ENCODE data around the gene SPATA20. TPM values are rescaled to one million over a fixed set of nuclear protein-coding genes. Genes with fewer than 3 reads are reported as not detected.

The SPATA20 gene
- total and polyA plus RNA-seq, 9 donors, result 43.5 to 81.2 (median 60.5) TPM

- intact Hi-C loops (cut with DNase I), result no loop called here
- Histone ChIP-seq H3K27me3 (no peaks in the 10 kb centered on the region), H3K36me3 (no peaks in the 10 kb centered on the region), H3K4me1 (ENCODE audit: insufficient read depth) (peaks cover 33% of the 10 kb centered on the region), H3K27ac (peak overlapping the region in 1 of 2 donors; percentile 49), H3K9me3 (no peaks in the 10 kb centered on the region), H3K4me3 (no peak overlapping the region)
- TF ChIP-seq POLR2A (IDR thresholded peaks at IDR 0.05) (no peak), EP300 (IDR thresholded peaks at IDR 0.05) (no peak), CTCF (IDR thresholded peaks at IDR 0.05) (no peak)
- peak; percentile 55 to 78 (median 68) for DNase-seq
- 8 to 13% (median 13%) methylated on average over 6 of the region's 6 CpGs for WGBS, 3 donors
These were observed 31.9 kb upstream of the SPATA20 start for GRCh38 chr17:50514936-50515702.

- H3K27me3 ChIP-seq, result no peaks in the 10 kb centered on the region
- 81 to 96% (median 93%) methylated on average over 4 of the region's 4 CpGs for WGBS, 3 donors
- H3K4me1 ChIP-seq (ENCODE audit: insufficient read depth), result peaks cover 28% of the 10 kb centered on the region
- H3K9me3 ChIP-seq, result no peaks in the 10 kb centered on the region
- H3K36me3 ChIP-seq, result no peaks in the 10 kb centered on the region
- H3K4me3 ChIP-seq, result no peak overlapping the region
- TF ChIP-seq POLR2A (IDR thresholded peaks at IDR 0.05) (no peak), EP300 (IDR thresholded peaks at IDR 0.05) (no peak), CTCF (IDR thresholded peaks at IDR 0.05) (no peak)
- H3K27ac ChIP-seq, result peak overlapping the region in 1 of 2 donors; percentile 40
- no peak for DNase-seq
- intact Hi-C loops (cut with DNase I), result no loop called here
These were observed 30.0 kb upstream of the SPATA20 start for GRCh38 chr17:50517011-50517410.

GRCh38 chr17:50517504-50518383 is 29.2 kb upstream of the SPATA20 start:
- Histone ChIP-seq H3K4me1 (ENCODE audit: insufficient read depth) (peaks cover 28% of the 10 kb centered on the region), H3K27me3 (no peaks in the 10 kb centered on the region), H3K4me3 (no peak overlapping the region), H3K36me3 (no peaks in the 10 kb centered on the region), H3K9me3 (no peaks in the 10 kb centered on the region), H3K27ac (peak overlapping the region; percentile 71 to 73)
- 86 to 89% (median 87%) methylated on average over 8 of the region's 8 CpGs for WGBS, 3 donors
- no peak for TF ChIP-seq EP300 (IDR thresholded peaks at IDR 0.05)
- DNase-seq, result no peak
- intact Hi-C loops (cut with DNase I), result no loop called here

- Histone ChIP-seq H3K27me3 (no peaks in the 10 kb centered on the region), H3K4me3 (no peak overlapping the region), H3K27ac (peak overlapping the region; percentile 71 to 73), H3K9me3 (no peaks in the 10 kb centered on the region), H3K4me1 (ENCODE audit: insufficient read depth) (peaks cover 25% of the 10 kb centered on the region), H3K36me3 (no peaks in the 10 kb centered on the region)
- intact Hi-C loops (cut with DNase I), result no loop called here
- TF ChIP-seq EP300 (IDR thresholded peaks at IDR 0.05) (no peak), POLR2A (IDR thresholded peaks at IDR 0.05) (no peak), CTCF (IDR thresholded peaks at IDR 0.05) (no peak)
- DNase-seq, result peak; percentile 73 to 87 (median 78)
- 17 to 33% (median 29%) methylated on average over 13 of the region's 13 CpGs for WGBS, 3 donors
These were observed 28.5 kb upstream of the SPATA20 start for GRCh38 chr17:50518384-50519023.

All from ovary (tissue), 9 donors.